ENCODE measurements around the gene ZNF497. TPM values are rescaled to one million over a fixed set of nuclear protein-coding genes. Genes with fewer than 3 reads are reported as not detected.

The ZNF497 gene
- total and polyA plus RNA-seq, 2 of the 13 experiments (the other 11 are each of a cell fraction or from before 2014, with no cell fraction given) = 1.5 to 1.9 TPM

DNA sequence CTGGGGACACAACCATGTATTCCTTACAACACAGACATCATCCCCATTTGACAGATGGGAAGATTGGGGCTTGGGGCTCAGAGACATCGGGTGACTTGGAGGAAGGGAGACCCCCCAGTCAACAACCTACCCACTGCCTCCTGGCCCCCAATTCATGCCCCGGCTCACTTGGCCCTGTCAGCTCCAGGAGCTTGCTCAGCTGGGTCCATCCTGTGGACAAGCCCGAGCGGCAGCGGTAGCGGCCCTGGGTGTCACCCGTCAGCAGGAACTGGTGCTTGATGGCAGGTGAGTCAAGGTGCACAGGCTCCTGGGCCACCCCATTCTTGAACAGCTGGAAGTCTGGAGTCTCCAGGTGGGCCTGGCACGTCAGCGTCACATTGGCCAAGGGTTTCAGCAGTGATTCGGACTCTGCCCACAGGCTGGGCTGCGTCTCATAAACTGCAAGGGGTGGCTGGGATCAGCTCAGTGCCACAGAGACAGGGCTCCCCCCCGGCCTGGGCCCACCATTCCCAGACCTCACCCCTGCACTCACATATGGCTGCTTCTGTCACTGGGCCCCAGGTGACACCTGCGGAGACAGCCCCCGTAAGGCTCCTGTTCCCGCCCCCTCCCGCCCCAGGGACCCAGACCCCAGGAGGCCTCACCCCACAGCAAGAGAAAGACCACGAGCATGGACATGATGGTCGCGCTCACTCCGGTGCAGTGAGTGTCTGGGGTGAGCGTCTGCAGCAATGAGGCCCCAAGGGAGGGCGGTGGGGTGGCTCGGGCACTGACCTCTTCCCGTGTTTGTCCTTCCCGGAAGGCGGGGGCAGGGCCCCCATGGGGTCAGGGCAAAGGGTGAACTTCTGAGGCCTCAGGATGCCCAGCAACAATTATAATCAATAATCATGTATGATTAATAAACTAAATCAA, 9.5 kb downstream of the ZNF497 start, which contains the start of gene A1BG (continued):
- TF ChIP-seq RFXAP (CRISPR knock-in tag; IDR thresholded peaks at IDR 0.05; ENCODE audit: borderline replicate concordance) (no peak), SPEN (CRISPR knock-in tag; IDR thresholded peaks at IDR 0.05; ENCODE audit: low read depth) (no peak; the same call in 1 of the 2 replicates), ZSCAN29 (CRISPR knock-in tag; conservative IDR thresholded peaks at IDR 0.05) (no peak), E2F2 (CRISPR knock-in tag; IDR thresholded peaks at IDR 0.05; ENCODE audit: borderline replicate concordance) (0 out of 2 replicates have a peak, but pooled peaks have one; percentile 38), ATRX (CRISPR knock-in tag; IDR thresholded peaks at IDR 0.05; ENCODE audit: borderline replicate concordance) (no peak), ZBTB2 (CRISPR knock-in tag; IDR thresholded peaks at IDR 0.05; ENCODE audit: low read depth) (no peak), RCOR2 (CRISPR knock-in tag; IDR thresholded peaks at IDR 0.05) (no peak), ZNF136 (CRISPR knock-in tag; IDR thresholded peaks at IDR 0.05; ENCODE audit: low read depth) (no peak), FIP1L1 (IDR thresholded peaks at IDR 0.05; ENCODE audit: borderline replicate concordance, insufficient read depth, low read depth, low read length) (no peak), FOXJ3 (CRISPR knock-in tag; IDR thresholded peaks at IDR 0.05; ENCODE audit: borderline replicate concordance) (no peak), ZNF501 (CRISPR knock-in tag; IDR thresholded peaks at IDR 0.05) (0 out of 2 replicates have a peak, but pooled peaks have one; percentile 12), KDM6A (CRISPR knock-in tag; IDR thresholded peaks at IDR 0.05; ENCODE audit: low read depth) (peak; percentile 79), DMAP1 (CRISPR knock-in tag; IDR thresholded peaks at IDR 0.05) (peak; percentile 55; the same call in 1 of the 2 replicates)
- TF ChIP-seq, protein P1, sequence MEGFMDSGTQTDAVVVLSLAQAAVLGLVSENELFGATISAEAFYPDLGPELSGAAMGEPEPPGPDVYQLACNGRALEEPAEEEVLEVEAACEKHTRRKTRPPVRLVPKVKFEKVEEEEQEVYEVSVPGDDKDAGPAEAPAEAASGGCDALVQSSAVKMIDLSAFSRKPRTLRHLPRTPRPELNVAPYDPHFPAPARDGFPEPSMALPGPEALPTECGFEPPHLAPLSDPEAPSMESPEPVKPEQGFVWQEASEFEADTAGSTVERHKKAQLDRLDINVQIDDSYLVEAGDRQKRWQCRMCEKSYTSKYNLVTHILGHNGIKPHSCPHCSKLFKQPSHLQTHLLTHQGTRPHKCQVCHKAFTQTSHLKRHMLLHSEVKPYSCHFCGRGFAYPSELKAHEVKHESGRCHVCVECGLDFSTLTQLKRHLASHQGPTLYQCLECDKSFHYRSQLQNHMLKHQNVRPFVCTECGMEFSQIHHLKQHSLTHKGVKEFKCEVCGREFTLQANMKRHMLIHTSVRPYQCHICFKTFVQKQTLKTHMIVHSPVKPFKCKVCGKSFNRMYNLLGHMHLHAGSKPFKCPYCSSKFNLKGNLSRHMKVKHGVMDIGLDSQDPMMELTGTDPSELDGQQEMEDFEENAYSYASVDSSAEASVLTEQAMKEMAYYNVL (CRISPR knock-in tag; IDR thresholded peaks at IDR 0.05; ENCODE audit: borderline replicate concordance) = no peak
- TF ChIP-seq, protein P2, sequence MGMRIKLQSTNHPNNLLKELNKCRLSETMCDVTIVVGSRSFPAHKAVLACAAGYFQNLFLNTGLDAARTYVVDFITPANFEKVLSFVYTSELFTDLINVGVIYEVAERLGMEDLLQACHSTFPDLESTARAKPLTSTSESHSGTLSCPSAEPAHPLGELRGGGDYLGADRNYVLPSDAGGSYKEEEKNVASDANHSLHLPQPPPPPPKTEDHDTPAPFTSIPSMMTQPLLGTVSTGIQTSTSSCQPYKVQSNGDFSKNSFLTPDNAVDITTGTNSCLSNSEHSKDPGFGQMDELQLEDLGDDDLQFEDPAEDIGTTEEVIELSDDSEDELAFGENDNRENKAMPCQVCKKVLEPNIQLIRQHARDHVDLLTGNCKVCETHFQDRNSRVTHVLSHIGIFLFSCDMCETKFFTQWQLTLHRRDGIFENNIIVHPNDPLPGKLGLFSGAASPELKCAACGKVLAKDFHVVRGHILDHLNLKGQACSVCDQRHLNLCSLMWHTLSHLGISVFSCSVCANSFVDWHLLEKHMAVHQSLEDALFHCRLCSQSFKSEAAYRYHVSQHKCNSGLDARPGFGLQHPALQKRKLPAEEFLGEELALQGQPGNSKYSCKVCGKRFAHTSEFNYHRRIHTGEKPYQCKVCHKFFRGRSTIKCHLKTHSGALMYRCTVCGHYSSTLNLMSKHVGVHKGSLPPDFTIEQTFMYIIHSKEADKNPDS (CRISPR knock-in tag; IDR thresholded peaks at IDR 0.05) = no peak
- TF ChIP-seq, protein P3, sequence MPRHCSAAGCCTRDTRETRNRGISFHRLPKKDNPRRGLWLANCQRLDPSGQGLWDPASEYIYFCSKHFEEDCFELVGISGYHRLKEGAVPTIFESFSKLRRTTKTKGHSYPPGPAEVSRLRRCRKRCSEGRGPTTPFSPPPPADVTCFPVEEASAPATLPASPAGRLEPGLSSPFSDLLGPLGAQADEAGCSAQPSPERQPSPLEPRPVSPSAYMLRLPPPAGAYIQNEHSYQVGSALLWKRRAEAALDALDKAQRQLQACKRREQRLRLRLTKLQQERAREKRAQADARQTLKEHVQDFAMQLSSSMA (CRISPR knock-in tag; IDR thresholded peaks at IDR 0.05) = no peak
- TF ChIP-seq, protein P4, sequence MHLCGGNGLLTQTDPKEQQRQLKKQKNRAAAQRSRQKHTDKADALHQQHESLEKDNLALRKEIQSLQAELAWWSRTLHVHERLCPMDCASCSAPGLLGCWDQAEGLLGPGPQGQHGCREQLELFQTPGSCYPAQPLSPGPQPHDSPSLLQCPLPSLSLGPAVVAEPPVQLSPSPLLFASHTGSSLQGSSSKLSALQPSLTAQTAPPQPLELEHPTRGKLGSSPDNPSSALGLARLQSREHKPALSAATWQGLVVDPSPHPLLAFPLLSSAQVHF (CRISPR knock-in tag; IDR thresholded peaks at IDR 0.05) = no peak
